Natural killer cell treated with Interleukin-12 subunit alpha and Interleukin-12 subunit beta and Interleukin-15 and Interleukin-18, amount 100 ng/mL, for 72 hours (primary cell): ENCODE measurements around the gene KCND3. TPM values are rescaled to one million over a fixed set of nuclear protein-coding genes. Genes with fewer than 3 reads are reported as not detected.
A peak's percentile ranks its signal among the peaks of the same experiment; 100 is the strongest.

ENCODE experiments used
- ATAC-seq, 2 donors: fragments of 150-1000 bp; cut with Tn5 transposase in 1 of 2; sonication (Bioruptor Pico), chemical (Tn5 transposase) in 1 of 2; 2 replicates each; pipeline ENCODE4 v1.10.0; 2021
- DNase-seq: peaks from one replicate; pipeline ENCODE4 v3.0.0; 2022; ENCODE audit warnings: low spot score
- H3K27ac Mint-ChIP-seq, 2 donors: 1 replicate in 1 of 2; 2 replicates in 1 of 2; pipeline ENCODE4 v1.8.0; 2022; ENCODE audit warnings: mixed read lengths in 2 of 2, mild to moderate bottlenecking in 1 of 2, moderate library complexity in 1 of 2
- H3K27me3 Mint-ChIP-seq, 2 donors: 1 replicate in 1 of 2; 2 replicates in 1 of 2; pipeline ENCODE4 v1.8.0; 2022; ENCODE audit warnings: mixed read lengths in 2 of 2
- H3K36me3 Mint-ChIP-seq: one replicate; pipeline ENCODE4 v1.8.0; 2022; ENCODE audit warnings: mixed read lengths
- H3K4me1 Mint-ChIP-seq, 2 donors: 1 replicate in 1 of 2; 2 replicates in 1 of 2; pipeline ENCODE4 v1.8.0; 2022; ENCODE audit warnings: low read depth in 2 of 2, mixed read lengths in 2 of 2, mild to moderate bottlenecking in 1 of 2
- H3K4me3 Mint-ChIP-seq: one replicate; pipeline ENCODE4 v1.8.0; 2022; ENCODE audit warnings: mixed read lengths
- H3K9me3 Mint-ChIP-seq: 2 replicates; pipeline ENCODE4 v1.8.0; 2022; ENCODE audit warnings: mixed read lengths
- total RNA-seq, 2 donors: library from RNA; stranded (reverse); gene quantifications; one replicate each; pipeline ENCODE4 v1.2.3, GENCODE V29; 2022

The KCND3 gene
- total RNA-seq, 2 donors from 2014 or later, result not detected

DNA sequence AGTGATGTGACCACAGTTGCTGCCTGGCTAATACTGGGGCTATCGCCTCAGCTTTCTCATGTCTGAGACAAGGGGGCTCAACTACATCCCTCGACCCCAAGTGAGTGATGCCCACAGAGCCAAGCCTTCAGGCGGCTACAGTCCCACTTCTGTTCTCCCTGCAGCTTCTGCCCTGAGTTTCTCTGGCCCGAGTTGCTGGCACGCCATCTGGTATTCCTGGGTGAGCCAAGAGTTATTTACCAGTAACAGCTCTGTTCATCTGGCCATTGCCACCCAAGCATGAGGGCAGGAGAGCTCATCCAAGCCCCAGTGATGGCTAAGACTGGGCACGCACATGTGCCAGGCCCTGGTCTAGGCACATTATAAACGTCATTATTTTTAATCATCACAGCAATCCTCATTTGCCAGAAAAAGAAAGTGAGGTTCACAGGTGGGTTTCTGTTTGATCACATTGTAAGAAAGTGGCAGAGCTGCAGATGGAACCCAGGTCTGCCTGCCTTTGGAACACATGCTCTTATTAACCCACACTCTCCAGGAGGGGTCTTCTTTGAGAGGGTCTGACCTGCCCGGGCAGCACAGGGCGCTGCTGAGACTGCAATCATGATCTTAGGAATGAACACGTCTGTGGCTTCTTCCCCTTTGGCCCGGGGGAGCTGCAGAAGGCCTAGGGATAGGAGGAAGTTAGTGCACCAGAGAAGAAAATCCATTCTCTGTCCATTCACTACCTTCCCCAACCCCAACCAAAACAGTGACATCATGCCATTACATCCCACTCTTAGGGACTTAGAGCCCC, 27.5 kb downstream of the KCND3 start:
- no peak for DNase-seq

DNA sequence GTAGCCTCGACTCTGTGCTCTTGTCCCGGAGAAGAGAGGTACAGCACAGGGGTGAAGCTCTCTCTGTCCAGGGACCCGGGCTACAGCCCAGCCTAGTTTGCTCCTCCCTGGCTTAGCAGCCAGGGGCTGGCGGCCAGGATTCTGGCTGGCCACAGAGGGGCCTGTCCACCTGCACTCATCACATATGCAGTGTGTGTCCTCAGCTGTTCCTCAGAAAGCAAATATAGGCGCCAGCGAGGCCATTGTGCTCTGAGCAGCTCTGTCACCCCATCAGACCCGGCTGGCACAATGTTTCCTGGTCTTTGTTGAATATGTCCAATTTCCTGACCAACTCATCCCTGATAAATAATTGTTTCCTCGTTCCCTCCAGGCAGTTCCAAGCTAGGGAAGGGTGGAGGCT, 28.5 kb downstream of the KCND3 start:
- Mint-ChIP-seq H3K27ac (no peak overlapping the region), H3K4me3 (no peak overlapping the region), H3K4me1 (no peaks in the 10 kb centered on the region), H3K9me3 (no peaks in the 10 kb centered on the region), H3K27me3 (peaks cover 31 to 48% of the 10 kb centered on the region in 2 donors), H3K36me3 (no peaks in the 10 kb centered on the region)
- DNase-seq (no peak), ATAC-seq (peak; percentile 4 to 26)

More for the DNA sequence above, 27.5 kb downstream of the KCND3 start:
- ATAC-seq, result no peak
- no peak overlapping the region for H3K27ac Mint-ChIP-seq
- H3K9me3 Mint-ChIP-seq, result no peaks in the 10 kb centered on the region
- no peak overlapping the region for H3K4me3 Mint-ChIP-seq
- H3K4me1 Mint-ChIP-seq, result no peaks in the 10 kb centered on the region
- no peaks in the 10 kb centered on the region for H3K36me3 Mint-ChIP-seq
- H3K27me3 Mint-ChIP-seq, result peaks cover 33 to 51% of the 10 kb centered on the region in 2 donors

DNA sequence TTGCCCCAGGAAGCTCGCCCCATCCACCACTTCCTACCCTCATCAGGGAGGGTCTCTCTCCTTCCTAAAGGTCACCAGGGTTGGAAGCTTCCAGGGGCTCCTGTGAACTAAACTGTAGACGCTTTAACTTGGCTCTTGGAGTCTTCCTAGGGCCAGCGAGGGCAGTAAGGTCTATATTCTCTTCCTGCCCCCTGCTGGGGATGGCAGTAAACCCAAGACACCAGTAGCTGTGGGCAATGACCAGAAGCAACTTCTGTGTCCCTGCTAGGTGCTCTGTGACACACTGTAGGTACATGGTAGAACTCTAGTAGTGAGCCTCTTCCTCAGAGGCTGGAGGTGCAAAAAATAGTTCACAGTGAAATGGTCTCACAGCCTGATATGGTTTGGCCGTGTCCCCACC, 30.0 kb downstream of the KCND3 start:
- no peaks in the 10 kb centered on the region for H3K9me3 Mint-ChIP-seq
- ATAC-seq, result no peak
- no peak overlapping the region for H3K4me3 Mint-ChIP-seq
- DNase-seq, result no peak
- no peak overlapping the region for H3K27ac Mint-ChIP-seq
- H3K36me3 Mint-ChIP-seq, result no peaks in the 10 kb centered on the region
- H3K27me3 Mint-ChIP-seq, result peaks cover 24 to 45% of the 10 kb centered on the region in 2 donors
- H3K4me1 Mint-ChIP-seq, result no peaks in the 10 kb centered on the region

DNA sequence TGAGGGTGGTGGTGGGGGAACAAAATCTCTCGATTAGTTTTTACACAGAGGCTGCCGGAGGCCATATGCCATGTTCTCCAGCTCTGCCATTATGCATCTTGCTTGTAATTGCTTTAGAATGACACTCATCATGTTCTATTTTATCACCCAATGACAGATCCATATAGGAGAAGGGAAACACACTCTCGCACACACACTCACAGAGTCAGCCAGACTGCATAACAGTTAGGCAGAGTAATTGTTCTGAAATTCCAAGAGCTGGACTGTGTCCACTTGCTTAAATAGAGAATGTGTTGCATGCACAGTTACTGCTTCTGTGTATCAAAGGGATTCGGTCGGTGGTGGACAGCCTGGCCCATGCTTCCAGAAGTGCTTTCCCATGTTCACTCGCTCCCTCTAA, 30.6 kb downstream of the KCND3 start:
- no peak overlapping the region for H3K4me3 Mint-ChIP-seq
- no peak overlapping the region for H3K27ac Mint-ChIP-seq
- ATAC-seq, result no peak
- DNase-seq, result no peak
- no peaks in the 10 kb centered on the region for H3K36me3 Mint-ChIP-seq
- no peaks in the 10 kb centered on the region for H3K4me1 Mint-ChIP-seq
- H3K9me3 Mint-ChIP-seq, result no peaks in the 10 kb centered on the region
- peaks cover 24 to 51% of the 10 kb centered on the region in 2 donors for H3K27me3 Mint-ChIP-seq

DNA sequence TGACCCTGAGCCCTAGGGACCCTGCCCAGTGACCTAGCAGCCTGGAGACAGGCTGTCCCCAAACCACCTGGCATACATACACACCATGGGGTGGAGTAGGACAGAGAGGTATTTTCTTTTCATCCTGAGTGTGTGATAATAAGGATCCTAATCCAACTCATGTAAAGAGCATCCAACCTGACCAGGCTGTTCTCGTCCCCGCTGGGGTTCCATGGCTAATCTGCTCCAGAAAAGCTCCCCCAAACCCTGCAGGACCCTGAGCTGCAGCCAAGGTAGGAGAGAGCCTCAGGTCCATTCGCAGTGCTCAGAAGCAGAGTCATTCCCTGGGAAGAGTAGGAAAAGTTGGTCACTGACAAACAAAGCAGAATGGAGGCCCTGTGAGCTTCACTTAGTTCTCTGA, 31.4 kb downstream of the KCND3 start:
- Mint-ChIP-seq H3K27me3 (peaks cover 24 to 48% of the 10 kb centered on the region in 2 donors), H3K36me3 (no peaks in the 10 kb centered on the region), H3K27ac (no peak overlapping the region), H3K4me3 (no peak overlapping the region), H3K9me3 (no peaks in the 10 kb centered on the region), H3K4me1 (no peaks in the 10 kb centered on the region)
- ATAC-seq (no peak), DNase-seq (no peak)

DNA sequence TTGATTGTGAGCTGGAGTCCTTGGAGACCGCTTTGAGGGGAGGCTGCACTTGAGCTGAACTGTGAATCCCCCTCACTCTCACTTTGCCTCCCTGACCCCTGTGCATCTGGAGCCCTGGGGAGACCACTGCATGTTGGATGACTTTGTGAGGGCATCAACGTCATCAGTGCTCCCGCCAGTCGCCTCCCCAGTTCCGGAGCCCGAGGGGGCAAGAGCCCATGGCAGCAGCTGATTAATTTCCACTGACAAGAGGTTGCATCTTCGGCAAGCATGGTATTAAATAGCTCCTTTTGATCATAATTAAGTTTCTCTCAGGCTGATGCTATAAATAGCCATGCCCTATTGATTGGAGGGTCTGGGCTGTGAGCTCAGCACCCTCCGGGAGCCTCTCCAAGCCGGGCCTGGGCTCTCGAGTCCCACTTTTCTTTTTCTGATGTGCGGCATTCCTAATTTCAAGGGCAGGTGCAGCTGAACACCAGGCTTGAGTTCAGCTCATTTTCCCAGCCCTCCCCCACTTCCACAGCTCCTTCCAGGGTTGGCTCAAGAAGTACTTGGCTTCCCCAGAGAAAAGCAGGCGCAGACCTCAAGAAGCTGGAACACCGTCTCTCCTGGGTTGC, 33.2 kb downstream of the KCND3 start:
- Mint-ChIP-seq H3K4me1 (no peaks in the 10 kb centered on the region), H3K27me3 (peaks cover 21 to 53% of the 10 kb centered on the region in 2 donors), H3K9me3 (no peaks in the 10 kb centered on the region), H3K27ac (no peak overlapping the region), H3K36me3 (no peaks in the 10 kb centered on the region), H3K4me3 (no peak overlapping the region)
- ATAC-seq (no peak), DNase-seq (no peak)

DNA sequence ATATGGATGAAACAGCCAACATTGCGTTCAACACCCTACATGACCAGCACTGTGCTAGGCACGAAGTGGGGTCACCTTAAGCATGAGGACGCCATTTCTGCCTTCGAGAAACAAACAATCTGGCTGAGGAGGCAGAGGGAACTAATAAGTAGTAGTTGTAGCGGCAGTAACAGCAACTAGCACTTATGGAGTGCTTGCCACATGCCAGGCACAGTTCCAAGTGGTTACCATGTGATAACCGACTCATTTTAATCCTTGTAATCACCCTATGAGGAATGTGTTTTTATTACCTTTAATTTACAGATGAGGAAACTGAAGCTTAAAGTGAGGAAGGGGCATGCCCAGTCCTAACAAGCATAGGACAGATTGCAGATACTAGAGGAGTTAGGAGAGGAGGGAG, 33.7 kb downstream of the KCND3 start:
- Mint-ChIP-seq H3K9me3 (no peaks in the 10 kb centered on the region), H3K27ac (no peak overlapping the region), H3K36me3 (no peaks in the 10 kb centered on the region), H3K4me3 (no peak overlapping the region), H3K27me3 (peaks cover 19 to 54% of the 10 kb centered on the region in 2 donors), H3K4me1 (no peaks in the 10 kb centered on the region)
- no peak for ATAC-seq
- DNase-seq, result no peak

DNA sequence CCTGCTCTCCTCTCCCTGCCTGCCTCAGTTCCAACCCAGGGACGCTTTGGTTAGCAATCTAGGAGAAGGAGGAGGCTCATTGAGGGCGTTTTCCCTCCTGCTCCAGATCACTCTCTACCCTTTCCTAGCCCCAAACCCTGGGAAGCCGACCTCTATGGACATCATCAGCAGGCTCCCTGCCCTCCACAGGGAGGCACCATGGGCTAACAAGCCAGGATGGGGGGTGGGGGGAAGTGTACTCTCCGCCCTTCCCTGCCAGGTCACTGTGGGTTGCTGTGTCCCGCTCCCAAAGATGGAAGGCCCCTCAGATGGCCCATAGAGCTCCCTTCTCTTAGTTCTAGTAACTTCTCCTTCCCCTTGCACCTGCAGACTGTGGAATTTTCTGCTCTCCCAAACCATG, 35.7 kb downstream of the KCND3 start:
- DNase-seq (no peak), ATAC-seq (no peak)
- Mint-ChIP-seq H3K4me1 (no peaks in the 10 kb centered on the region), H3K9me3 (no peaks in the 10 kb centered on the region), H3K36me3 (no peaks in the 10 kb centered on the region), H3K4me3 (no peak overlapping the region), H3K27me3 (peaks cover 18 to 57% of the 10 kb centered on the region in 2 donors), H3K27ac (no peak overlapping the region)

DNA sequence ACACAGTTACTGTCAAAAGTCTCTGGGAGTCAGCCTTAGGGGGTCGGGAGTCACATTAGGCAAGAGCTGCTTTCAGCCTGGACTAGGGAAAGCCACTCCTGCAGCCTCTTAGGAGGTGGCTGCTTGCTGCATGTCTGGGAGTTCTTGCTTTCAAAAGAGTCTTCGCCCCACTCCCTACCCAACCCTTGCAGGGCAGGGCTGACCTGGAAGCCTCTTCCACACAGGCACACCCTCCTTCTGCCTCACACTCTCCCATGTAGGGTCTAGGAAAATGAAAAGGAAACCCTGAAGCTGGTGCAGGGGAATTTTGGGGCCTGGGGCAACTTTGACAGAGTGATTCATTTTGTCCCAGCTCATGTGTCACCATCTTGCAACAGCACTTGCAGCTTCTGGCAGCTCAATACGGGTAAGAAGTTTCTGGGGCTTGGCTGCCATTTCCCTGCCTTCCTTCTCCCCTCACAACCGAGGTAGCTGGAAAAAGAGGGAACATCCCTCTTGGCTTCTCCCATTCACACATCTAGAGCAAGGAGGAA, 37.3 kb downstream of the KCND3 start:
- Mint-ChIP-seq H3K9me3 (no peaks in the 10 kb centered on the region), H3K27me3 (peaks cover 16 to 54% of the 10 kb centered on the region in 2 donors), H3K4me1 (no peaks in the 10 kb centered on the region), H3K4me3 (no peak overlapping the region), H3K36me3 (no peaks in the 10 kb centered on the region), H3K27ac (no peak overlapping the region)
- DNase-seq, result no peak
- ATAC-seq, result peak in 1 of 2 donors; percentile 46

DNA sequence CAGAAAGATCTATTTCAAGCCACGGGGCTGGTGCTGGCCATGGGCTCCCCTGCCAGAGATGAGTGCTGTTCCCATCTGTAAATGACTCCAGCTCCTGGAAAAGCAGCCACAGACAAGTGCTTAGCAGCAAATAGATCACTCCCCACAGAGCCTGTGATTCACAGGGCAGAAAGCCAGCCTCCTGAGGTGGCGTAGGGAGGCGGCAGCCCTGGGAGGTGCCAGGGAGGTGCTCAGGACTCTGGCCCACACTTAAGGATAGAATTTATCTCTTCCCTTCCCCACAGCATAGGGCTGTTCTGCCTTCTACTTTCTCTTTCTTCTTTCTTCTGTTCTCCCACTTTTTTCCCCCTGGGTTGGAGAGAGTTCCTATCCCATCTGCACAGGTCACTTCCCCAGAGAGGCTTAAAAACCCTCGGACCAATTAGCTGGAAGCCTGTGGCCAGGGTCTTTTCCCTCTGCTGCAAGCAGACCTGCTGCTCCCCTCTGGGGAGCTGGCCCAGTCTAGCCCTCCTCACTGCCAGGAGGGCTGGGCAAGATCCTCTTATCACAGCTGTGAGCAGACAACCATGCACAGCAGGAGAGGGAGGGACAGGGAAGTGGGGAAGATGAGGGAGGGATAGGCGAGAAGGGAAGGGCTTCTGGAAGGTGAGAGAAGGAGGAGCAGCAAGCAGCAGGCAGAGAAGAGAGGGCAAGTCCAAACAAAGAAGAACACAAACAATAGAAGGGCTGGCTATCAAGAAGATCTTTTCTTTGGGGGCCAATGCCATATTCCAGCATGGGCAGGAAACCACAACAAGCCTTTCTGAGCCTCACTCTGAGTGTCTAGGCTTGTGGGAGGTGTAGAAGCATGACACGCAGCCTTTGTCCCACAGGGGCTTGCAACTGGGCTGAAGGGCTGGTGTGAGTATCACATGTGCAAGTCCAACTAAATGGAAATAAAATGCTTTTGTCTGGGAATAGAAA, 41.0 kb downstream of the KCND3 start:
- H3K9me3 Mint-ChIP-seq, result no peaks in the 10 kb centered on the region
- H3K36me3 Mint-ChIP-seq, result no peaks in the 10 kb centered on the region
- H3K4me3 Mint-ChIP-seq, result no peak overlapping the region
- H3K27ac Mint-ChIP-seq, result no peak overlapping the region
- H3K4me1 Mint-ChIP-seq, result no peaks in the 10 kb centered on the region
- H3K27me3 Mint-ChIP-seq, result peaks cover 12 to 37% of the 10 kb centered on the region in 2 donors
- ATAC-seq (no peak), DNase-seq (no peak)

DNA sequence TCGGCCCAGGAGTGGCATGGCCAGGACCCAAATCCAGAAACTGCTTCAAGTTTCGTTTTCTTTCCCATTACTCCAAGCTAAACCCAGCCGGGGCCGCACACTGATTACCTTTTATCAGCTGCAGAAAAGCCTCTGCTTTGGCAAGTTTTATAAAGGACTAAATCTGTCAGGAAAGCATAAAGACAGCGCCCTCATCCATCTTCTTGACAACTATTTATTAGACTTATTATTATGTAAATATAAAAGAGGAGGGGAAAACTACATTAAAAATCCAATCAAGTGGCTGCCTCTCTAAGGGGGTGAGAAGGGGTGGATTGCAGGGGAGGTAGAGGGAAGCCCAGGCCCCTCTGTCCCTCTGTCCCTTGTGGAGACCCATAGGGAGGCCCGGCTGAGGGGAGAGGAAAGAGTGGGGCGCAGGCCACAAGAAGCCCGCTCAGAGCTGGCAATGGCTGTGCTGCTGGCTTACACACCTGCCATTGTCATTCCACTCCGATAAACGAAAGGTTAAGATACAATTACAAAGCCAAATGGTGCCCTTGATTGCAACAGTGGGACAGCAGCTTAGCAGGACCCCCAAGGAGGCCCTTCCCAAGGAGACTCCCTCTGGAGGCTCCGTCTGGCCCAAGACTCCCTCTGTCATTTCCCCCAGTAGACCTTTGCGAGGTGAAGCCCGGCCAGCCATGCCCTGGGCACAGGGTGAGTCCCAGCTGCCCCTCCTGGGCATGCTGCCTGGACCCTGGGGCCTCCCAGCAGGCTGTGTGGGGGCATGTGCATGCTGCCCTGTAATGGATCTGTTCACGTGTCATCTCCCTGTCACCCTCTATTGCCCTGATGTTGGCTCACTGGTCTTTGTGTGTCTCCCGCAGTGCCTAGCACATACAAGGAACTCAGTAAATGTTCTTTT, 45.4 kb downstream of the KCND3 start:
- Mint-ChIP-seq H3K36me3 (no peaks in the 10 kb centered on the region), H3K4me3 (no peak overlapping the region), H3K4me1 (no peaks in the 10 kb centered on the region), H3K27me3 (peaks cover 6 to 17% of the 10 kb centered on the region in 2 donors), H3K9me3 (no peaks in the 10 kb centered on the region), H3K27ac (no peak overlapping the region)
- no peak for ATAC-seq
- DNase-seq, result no peak

DNA sequence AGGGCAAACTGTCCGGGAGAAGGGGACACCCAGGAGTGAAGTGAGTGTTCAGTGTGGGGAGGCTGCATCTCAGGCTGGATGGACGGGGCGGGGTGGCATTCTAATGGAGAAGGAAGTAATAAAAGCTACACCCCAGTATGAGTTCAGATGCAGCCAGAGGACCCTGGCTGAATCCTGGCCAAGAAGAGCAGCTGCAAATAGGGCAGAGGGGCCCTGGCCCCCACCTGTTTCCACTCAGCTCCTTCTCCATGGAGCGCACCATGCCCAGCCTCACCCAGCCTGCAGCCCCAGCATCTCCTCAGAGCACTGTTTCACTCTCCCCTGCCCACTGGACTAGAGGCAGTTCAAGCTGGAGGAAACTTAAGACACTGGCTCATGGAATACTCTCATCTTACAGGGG, 46.4 kb downstream of the KCND3 start:
- Mint-ChIP-seq H3K4me1 (peaks cover 0 to 4% of the 10 kb centered on the region in 2 donors), H3K27me3 (peaks cover 6 to 20% of the 10 kb centered on the region in 2 donors), H3K9me3 (no peaks in the 10 kb centered on the region), H3K27ac (no peak overlapping the region), H3K36me3 (no peaks in the 10 kb centered on the region), H3K4me3 (no peak overlapping the region)
- ATAC-seq (no peak), DNase-seq (no peak)

DNA sequence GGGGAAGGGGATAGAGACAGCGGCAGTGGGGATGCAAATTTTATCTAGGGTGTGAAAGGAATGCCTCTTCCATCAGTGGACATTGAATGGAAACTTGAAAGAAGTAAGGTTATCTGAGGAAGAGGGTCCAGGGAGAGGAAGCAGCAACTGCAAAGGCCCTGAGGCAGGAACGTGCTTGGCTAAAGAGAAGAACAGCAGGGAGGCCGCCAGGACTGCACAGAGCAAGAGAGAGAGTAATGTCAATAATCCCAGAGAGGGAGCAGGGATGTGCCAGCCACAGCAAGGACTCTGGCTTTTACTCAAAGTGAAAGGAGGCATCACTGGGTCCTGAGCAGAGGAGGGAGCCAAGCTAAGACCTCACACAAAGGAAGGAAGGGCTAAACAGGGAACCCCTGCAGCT, 50.9 kb downstream of the KCND3 start:
- H3K4me3 Mint-ChIP-seq, result no peak overlapping the region
- no peak for DNase-seq
- no peaks in the 10 kb centered on the region for H3K36me3 Mint-ChIP-seq
- H3K9me3 Mint-ChIP-seq, result no peaks in the 10 kb centered on the region
- H3K4me1 Mint-ChIP-seq, result peaks cover 0 to 4% of the 10 kb centered on the region in 2 donors
- peaks cover 14 to 23% of the 10 kb centered on the region in 2 donors for H3K27me3 Mint-ChIP-seq
- H3K27ac Mint-ChIP-seq, result no peak overlapping the region
- no peak for ATAC-seq
